PC-3 (cell line): ENCODE data around the gene SCYGR8.

Source experiments
- EZH2 ChIP-seq: fragments of 300-600 bp; sonication (generic); IDR thresholded peaks from one replicate; pipeline ENCODE4 v1.6.1; 2017; ENCODE audit warnings: antibody characterized with exemption, mild to moderate bottlenecking, low read length; ENCODE audit not compliant: unreplicated experiment
- EZH2phosphoT487 ChIP-seq: fragments of 300-600 bp; sonication (generic); IDR thresholded peaks from 2 replicates; pipeline ENCODE4 v1.6.1; 2018; ENCODE audit warnings: mild to moderate bottlenecking, antibody characterized with exemption, low read length, borderline replicate concordance
- TF ChIP-seq, protein P1 (sequence below): fragments of 300-600 bp; sonication (generic); conservative IDR thresholded peaks from 2 replicates; pipeline ENCODE4 v1.5.1; 2017; ENCODE audit warnings: antibody characterized with exemption, low read depth, mild to moderate bottlenecking, low read length

DNA sequence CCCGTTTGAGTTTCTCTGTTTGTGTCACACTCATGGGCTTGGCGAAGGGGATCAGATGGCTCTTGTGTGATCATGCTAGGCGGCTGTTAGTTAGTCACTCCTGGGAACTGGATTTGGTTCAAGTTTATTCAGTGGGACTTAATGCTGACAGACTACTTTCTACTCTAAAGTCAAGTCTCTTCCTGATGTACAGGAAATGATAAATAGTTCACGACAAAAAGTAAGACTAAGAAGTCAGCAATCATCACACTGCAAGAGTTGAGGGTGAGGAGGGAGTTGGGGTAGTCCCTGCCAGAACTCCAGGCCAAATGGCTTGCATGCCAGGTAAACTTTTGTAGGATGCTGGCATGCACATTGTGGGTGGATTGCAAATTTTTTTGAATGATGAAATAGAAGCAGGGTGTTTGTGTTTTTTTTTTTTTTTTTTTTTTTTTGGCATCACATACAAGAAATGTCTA, 42.9 kb downstream of the SCYGR8 start:
- TF ChIP-seq, protein P1, sequence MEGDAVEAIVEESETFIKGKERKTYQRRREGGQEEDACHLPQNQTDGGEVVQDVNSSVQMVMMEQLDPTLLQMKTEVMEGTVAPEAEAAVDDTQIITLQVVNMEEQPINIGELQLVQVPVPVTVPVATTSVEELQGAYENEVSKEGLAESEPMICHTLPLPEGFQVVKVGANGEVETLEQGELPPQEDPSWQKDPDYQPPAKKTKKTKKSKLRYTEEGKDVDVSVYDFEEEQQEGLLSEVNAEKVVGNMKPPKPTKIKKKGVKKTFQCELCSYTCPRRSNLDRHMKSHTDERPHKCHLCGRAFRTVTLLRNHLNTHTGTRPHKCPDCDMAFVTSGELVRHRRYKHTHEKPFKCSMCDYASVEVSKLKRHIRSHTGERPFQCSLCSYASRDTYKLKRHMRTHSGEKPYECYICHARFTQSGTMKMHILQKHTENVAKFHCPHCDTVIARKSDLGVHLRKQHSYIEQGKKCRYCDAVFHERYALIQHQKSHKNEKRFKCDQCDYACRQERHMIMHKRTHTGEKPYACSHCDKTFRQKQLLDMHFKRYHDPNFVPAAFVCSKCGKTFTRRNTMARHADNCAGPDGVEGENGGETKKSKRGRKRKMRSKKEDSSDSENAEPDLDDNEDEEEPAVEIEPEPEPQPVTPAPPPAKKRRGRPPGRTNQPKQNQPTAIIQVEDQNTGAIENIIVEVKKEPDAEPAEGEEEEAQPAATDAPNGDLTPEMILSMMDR = no peak
- TF ChIP-seq EZH2phosphoT487 (no peak), EZH2 (no peak)
